Smooth muscle cell (in vitro differentiated cells): Measurements from ENCODE around the gene MAGEA9B. TPM values are rescaled to one million over a fixed set of nuclear protein-coding genes. Genes with fewer than 3 reads are reported as not detected.
"Not testable (repeated sequence)": the region's sequence is repeated elsewhere in the genome, so short reads cannot be mapped to it uniquely, and the experiment has no call there.

Experiments used
- DNase-seq: peaks from one replicate; lab custom pipeline; 2025; ENCODE audit not compliant: unreplicated experiment; lab: John Stamatoyannopoulos, UW
- H2AFZ ChIP-seq: fragments of 200-600 bp; sonication (generic); 2 replicates; pipeline ENCODE4 v1.6.0; 2016; ENCODE audit warnings: antibody characterized with exemption, low read depth, mild to moderate bottlenecking
- H3F3A ChIP-seq: fragments of 200-600 bp; sonication (generic); 2 replicates; pipeline ENCODE4 v1.6.0; 2017; ENCODE audit warnings: antibody characterized with exemption, low read depth
- H3K27ac ChIP-seq: fragments of 200-600 bp; sonication (generic); 2 replicates; pipeline ENCODE4 v1.5.1; 2016; ENCODE audit warnings: low read depth, mild to moderate bottlenecking
- H3K27me3 ChIP-seq: fragments of 200-600 bp; sonication (generic); 2 replicates; pipeline ENCODE4 v1.6.1; 2016; ENCODE audit warnings: low read depth, mild to moderate bottlenecking
- H3K36me3 ChIP-seq: fragments of 200-600 bp; sonication (generic); 2 replicates; pipeline ENCODE4 v1.5.1; 2016; ENCODE audit warnings: low read depth
- H3K4me1 ChIP-seq: fragments of 200-600 bp; sonication (generic); 2 replicates; pipeline ENCODE4 v1.5.1; 2016; ENCODE audit warnings: low read depth
- H3K4me2 ChIP-seq: fragments of 200-600 bp; sonication (generic); 2 replicates; pipeline ENCODE4 v1.6.0; 2016; ENCODE audit warnings: mild to moderate bottlenecking
- H3K4me3 ChIP-seq: fragments of 200-600 bp; sonication (generic); 2 replicates; pipeline ENCODE4 v1.5.1; 2016; ENCODE audit warnings: mild to moderate bottlenecking
- H3K79me2 ChIP-seq: fragments of 200-600 bp; sonication (generic); 2 replicates; pipeline ENCODE4 v1.6.0; 2016; ENCODE audit warnings: low read depth, mild to moderate bottlenecking
- H3K9ac ChIP-seq: fragments of 200-600 bp; sonication (generic); 2 replicates; pipeline ENCODE4 v1.6.0; 2016; ENCODE audit warnings: low read depth
- H3K9me3 ChIP-seq: fragments of 200-600 bp; sonication (generic); replicated peaks from 2 replicates; pipeline ENCODE4 v1.5.1; 2016; ENCODE audit warnings: low read depth
- H4K20me1 ChIP-seq: fragments of 200-600 bp; sonication (generic); 2 replicates; pipeline ENCODE4 v1.6.0; 2016; ENCODE audit warnings: low read depth
- WGBS: methylation state at CpG from one replicate; pipeline ENCODE4 v1.1.7; 2016; ENCODE audit warnings: low lambda C conversion rate; 5-methylcytosine and 5-hydroxymethylcytosine counted together
- polyA plus RNA-seq: library from polyadenylated mRNA; unstranded; fragments of >200 nt; fragmentation: Nextera tagmentation; extraction: Ambion mirVana; gene quantifications from 2 replicates; pipeline ENCODE4 v1.2.1, GENCODE V29; 2016
- total RNA-seq: library from RNA; depleted of rRNA; stranded (reverse); fragments of >200 nt; gene quantifications from 2 replicates; pipeline ENCODE4 v1.2.3, GENCODE V29; 2014
- TF ChIP-seq, protein P1 (sequence below): fragments of 200-600 bp; sonication (generic); IDR thresholded peaks from 2 replicates; pipeline ENCODE4 v1.5.1; 2017; ENCODE audit warnings: borderline replicate concordance, mild to moderate bottlenecking, antibody characterized with exemption; ENCODE audit not compliant: insufficient read depth, poor library complexity, severe bottlenecking

Gene MAGEA9B
- total and polyA plus RNA-seq, 2 experiments from 2014 or later = not detected

DNA sequence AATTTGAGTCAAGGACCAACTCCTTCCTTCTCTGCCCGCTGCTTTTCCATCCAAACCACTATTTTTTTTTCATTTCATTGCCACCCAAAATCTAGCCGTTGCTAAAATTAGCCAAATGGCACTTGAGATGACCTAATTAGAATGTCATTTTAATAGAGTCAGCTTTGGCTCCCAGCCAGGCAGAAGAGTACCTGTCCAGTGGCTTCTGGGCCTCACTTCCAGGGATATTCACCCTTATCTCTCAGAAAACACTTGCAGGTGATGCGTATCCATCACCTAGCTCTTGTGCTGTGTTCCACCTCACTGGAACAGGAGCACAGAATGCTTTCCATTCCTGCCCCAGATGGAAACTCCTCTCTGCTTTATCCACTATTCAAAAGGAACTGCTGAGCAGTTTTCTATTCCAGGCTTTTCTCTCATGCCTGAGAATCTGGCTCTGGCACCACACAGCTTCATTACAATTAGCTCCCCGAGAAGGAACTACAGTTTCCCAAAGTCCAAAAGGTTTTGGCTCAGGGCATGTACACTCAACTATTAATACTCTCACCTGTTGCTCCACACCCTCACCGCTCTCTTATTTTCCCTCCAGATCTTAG lies 18.5 kb downstream of the MAGEA9B start:
- Histone ChIP-seq H3K36me3 (no peaks in the 10 kb centered on the region), H3K4me2 (no peak overlapping the region), H4K20me1 (no peaks in the 10 kb centered on the region), H3K79me2 (no peaks in the 10 kb centered on the region), H2AFZ (no peak overlapping the region), H3K9ac (no peak overlapping the region), H3K4me3 (no peak overlapping the region), H3K9me3 (no peaks in the 10 kb centered on the region), H3K27me3 (no peaks in the 10 kb centered on the region), H3K4me1 (no peaks in the 10 kb centered on the region), H3K27ac (no peak overlapping the region), H3F3A (no peaks in the 10 kb centered on the region)
- TF ChIP-seq, protein P1, sequence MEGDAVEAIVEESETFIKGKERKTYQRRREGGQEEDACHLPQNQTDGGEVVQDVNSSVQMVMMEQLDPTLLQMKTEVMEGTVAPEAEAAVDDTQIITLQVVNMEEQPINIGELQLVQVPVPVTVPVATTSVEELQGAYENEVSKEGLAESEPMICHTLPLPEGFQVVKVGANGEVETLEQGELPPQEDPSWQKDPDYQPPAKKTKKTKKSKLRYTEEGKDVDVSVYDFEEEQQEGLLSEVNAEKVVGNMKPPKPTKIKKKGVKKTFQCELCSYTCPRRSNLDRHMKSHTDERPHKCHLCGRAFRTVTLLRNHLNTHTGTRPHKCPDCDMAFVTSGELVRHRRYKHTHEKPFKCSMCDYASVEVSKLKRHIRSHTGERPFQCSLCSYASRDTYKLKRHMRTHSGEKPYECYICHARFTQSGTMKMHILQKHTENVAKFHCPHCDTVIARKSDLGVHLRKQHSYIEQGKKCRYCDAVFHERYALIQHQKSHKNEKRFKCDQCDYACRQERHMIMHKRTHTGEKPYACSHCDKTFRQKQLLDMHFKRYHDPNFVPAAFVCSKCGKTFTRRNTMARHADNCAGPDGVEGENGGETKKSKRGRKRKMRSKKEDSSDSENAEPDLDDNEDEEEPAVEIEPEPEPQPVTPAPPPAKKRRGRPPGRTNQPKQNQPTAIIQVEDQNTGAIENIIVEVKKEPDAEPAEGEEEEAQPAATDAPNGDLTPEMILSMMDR = no peak
- no peak for DNase-seq
- 71% methylated on average over 5 of the region's 5 CpGs for WGBS

DNA sequence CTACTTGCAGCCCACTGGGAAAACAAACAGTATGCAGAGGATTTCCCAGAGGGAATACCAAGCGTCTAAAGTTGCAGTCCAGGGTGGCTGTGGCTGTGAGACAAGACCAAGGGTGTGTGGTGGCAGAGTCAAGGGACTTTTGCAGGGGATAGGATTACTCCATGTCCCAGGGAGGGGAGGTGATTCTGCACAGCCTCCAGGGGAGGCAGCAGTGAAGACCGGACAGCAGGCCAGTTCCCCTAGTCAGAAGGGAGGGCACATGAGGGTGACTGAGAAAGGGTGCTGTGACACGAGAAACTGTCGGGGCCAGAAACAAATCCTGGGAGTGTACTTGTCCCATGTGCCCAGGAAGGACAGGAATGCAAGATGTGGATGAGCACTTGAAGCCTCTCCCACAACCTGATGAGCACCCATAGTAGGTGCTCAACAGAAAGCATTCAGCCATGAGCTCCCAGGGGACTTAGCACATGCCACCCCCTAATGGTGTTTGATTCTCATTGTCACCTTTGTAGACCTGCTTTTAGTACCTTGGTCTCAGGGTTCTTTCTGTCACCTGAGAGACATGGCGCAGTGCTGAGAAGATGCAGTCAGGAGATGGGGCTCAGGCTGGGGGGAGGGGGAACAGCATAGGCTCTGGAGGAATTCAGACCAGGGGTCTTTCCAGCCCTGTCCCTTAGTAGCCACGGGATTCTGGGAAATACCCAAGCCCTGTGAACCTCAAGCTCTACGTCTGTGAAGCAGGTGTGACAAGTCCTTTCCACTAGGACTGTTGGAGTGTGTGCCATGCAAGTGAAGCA lies 19.4 kb downstream of the MAGEA9B start:
- no peak overlapping the region for H3K4me2 ChIP-seq
- no peaks in the 10 kb centered on the region for H3K4me1 ChIP-seq
- 78% methylated on average over 7 of the region's 7 CpGs for WGBS
- no peak overlapping the region for H3K9ac ChIP-seq
- no peaks in the 10 kb centered on the region for H3F3A ChIP-seq
- H3K79me2 ChIP-seq = no peaks in the 10 kb centered on the region
- no peaks in the 10 kb centered on the region for H3K9me3 ChIP-seq
- TF ChIP-seq, protein P1 = no peak
- H3K27ac ChIP-seq = no peak overlapping the region
- H3K36me3 ChIP-seq = no peaks in the 10 kb centered on the region
- no peak for DNase-seq
- H3K4me3 ChIP-seq = no peak overlapping the region
- no peaks in the 10 kb centered on the region for H4K20me1 ChIP-seq
- no peak overlapping the region for H2AFZ ChIP-seq
- H3K27me3 ChIP-seq = no peaks in the 10 kb centered on the region

DNA sequence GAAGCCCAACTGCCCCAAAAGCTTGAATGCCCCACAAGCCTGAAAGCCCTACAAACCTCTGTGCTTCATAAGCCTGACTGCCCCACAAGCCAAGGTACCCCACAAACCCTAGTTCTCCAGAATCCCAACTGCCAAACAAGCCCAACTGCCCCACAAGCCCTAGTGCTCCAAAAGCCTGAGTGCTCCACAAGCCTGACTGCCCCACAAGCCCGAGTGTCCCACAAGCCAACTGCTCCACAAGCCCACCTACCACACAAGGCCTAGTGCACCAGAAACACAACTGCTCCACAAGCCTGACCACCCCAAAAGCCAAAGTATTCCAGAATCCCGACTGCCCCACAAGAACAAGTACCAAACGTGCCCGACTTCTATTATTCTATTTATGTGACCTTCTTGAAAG lies 23.9 kb downstream of the MAGEA9B start:
- WGBS = 82% methylated on average over 4 of the region's 4 CpGs
- Histone ChIP-seq H3K9me3 (no peaks in the 10 kb centered on the region), H3K27ac (no peak overlapping the region), H3K4me2 (no peak overlapping the region), H3K36me3 (no peaks in the 10 kb centered on the region), H3K4me3 (no peak overlapping the region), H4K20me1 (no peaks in the 10 kb centered on the region), H3K27me3 (no peaks in the 10 kb centered on the region), H2AFZ (no peak overlapping the region), H3F3A (no peaks in the 10 kb centered on the region), H3K9ac (no peak overlapping the region), H3K79me2 (no peaks in the 10 kb centered on the region), H3K4me1 (no peaks in the 10 kb centered on the region)
- DNase-seq = no peak
- TF ChIP-seq, protein P1 = no peak

DNA sequence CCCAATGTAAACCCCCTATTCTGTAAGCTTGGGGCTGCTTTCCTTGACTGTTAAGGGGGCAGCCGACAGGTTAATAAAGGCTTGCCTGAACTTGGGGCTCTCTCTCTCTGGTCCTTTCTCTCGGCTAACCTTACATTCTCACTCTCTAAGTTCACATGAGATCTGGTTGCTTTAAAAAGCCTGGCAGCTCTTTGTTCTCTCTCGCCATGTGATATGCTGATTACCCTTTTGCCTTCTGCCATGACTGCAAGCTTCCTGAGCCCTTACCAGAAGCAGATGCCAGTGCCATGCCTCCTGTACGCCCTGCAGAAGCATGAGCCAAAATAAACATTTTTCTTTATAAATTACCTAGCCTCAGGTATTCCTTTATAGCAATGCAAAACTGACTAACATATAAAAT lies 32.0 kb downstream of the MAGEA9B start:
- DNase-seq, H3K27ac ChIP-seq, H3F3A ChIP-seq, H4K20me1 ChIP-seq, H3K4me2 ChIP-seq, H2AFZ ChIP-seq, H3K36me3 ChIP-seq, H3K4me3 ChIP-seq, H3K9ac ChIP-seq, H3K27me3 ChIP-seq, H3K79me2 ChIP-seq, H3K9me3 ChIP-seq, H3K4me1 ChIP-seq: not testable (repeated sequence)
- no CpG with 5 or more reads among the region's 4 CpGs for WGBS

DNA sequence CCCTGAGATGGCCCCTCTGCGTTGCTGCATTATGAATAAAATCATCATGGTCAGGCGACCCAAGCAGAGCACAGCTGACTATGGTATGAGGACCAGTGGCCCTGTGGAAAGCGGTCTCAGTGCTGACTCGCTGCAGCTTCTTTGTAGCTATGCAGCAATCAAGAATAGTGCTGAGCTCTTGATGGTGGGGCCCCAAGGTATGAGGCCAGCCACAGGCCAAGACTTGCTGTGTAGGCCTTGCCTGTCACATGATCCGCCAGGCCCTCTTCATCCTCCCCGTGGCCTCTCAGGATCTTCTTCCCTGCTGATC lies 35.4 kb downstream of the MAGEA9B start:
- not testable (repeated sequence) for DNase-seq, H3K4me2 ChIP-seq, H3F3A ChIP-seq, H3K9ac ChIP-seq, H3K4me3 ChIP-seq, H3K27me3 ChIP-seq, H3K9me3 ChIP-seq, H3K36me3 ChIP-seq, H3K79me2 ChIP-seq, H4K20me1 ChIP-seq, H2AFZ ChIP-seq, H3K4me1 ChIP-seq, H3K27ac ChIP-seq
- WGBS = 86% methylated on average over 2 of the region's 6 CpGs

DNA sequence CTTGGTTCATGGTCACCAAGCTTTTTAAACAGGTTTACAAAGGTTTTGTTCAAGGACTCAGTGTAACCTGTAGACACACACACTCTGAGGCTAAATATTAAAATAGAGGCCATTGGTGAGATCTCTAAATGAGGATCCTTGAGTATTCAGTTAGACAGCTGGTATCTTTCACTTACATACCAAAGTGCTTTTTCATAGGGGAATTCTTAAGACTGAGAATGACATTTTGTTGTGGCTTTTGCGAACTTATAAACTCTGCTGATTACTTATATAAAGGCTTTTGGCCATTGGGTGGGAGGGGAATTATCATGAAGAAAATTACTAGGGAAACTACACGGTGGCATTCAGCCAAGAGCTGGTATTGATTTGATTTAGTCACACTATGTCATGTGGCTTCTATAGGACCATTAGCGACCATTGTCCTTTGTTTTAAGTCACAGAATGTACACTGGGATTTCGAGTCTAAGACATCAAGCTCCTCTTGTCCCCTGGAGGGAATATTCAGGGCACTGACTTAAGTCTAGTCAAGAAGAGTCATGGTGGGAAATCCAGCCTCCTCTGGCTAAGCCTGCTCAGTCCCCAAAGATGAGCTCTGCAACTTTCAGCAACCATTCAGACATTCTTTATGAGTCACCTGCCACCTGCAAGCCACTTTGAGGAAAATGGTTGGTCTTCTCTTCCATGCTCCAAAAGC lies 35.9 kb downstream of the MAGEA9B start:
- H3K27ac ChIP-seq, H3K27me3 ChIP-seq, H3K36me3 ChIP-seq: not testable (repeated sequence)

More for the DNA sequence above, 35.9 kb downstream of the MAGEA9B start:
- WGBS = no CpG with 5 or more reads among the region's 4 CpGs
- H3F3A ChIP-seq, H2AFZ ChIP-seq, H3K4me2 ChIP-seq, H3K79me2 ChIP-seq, DNase-seq, H3K4me3 ChIP-seq, H3K9ac ChIP-seq, H4K20me1 ChIP-seq, H3K4me1 ChIP-seq, H3K9me3 ChIP-seq: not testable (repeated sequence)
